NCI-H2081 treated with DMSO at 0.1 percent for 48 hours (cell line): ENCODE data around the gene BCKDHB.
A peak's percentile ranks its signal among the peaks of the same experiment; 100 is the strongest.
"Not testable (repeated sequence)": the region's sequence is repeated elsewhere in the genome, so short reads cannot be mapped to it uniquely, and the experiment has no call there.

Source experiments
- DNase-seq: peaks from one replicate; lab custom pipeline; 2025; lab: John Stamatoyannopoulos, UW

Gene BCKDHB

DNA sequence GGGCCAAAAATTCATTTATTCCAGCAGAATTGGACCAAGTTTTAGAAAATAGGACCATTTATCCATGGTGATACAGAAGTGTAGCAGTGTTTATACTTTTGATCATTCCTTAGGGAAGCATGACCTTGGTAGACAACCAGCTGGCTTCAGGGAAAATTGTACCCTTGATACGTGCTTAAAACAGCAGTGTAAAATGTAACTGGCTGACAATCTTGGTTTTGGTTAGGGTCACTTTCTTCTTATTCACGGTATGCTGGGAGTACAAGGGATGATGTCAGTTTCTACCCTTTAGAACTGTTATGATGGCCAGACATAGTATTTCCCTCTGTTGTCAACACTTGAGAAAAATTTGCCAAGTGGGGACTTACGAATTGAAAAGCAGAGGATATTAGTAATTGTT lies 157.1 kb downstream of the BCKDHB start:
- DNase-seq = no peak

DNA sequence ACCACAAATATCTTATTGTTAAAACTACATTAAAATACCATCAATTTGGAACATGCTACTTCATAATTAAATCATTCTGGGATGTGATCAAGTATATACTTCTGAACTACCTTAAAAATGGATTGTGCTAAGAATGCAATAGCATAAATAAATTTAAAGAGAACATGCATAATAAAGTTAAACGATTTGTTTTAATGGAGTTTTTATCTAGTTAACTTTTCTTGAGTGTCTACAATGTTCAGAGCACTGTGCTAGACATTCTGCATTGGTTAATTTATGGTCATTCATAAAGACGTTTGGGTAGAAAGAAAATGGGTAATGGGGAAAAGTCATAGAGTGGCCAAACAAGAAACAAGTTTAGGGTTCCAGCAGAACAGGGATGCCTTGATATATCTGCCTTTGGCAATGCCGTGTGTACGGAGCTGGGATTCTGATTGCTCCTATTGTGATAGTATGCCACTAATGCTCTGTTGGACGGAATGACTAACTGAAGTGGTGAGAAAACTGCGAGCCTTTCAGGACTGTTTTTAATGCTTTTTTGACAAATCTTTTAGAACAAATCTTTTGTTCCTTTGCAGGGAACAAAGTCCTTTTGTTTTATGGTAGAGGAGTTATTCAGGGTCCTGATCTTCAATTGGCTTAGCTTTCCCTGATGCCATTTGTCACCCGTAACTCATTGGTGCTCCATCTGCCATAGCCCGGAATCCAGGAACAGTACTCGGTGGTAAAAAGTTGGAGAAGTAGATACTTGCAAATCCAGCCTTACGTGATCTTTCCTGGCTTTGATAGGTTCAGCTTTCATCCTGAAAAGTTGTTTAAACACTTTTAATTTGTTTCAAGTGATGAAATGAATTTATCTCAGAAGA lies 162.6 kb downstream of the BCKDHB start:
- DNase-seq = no peak

DNA sequence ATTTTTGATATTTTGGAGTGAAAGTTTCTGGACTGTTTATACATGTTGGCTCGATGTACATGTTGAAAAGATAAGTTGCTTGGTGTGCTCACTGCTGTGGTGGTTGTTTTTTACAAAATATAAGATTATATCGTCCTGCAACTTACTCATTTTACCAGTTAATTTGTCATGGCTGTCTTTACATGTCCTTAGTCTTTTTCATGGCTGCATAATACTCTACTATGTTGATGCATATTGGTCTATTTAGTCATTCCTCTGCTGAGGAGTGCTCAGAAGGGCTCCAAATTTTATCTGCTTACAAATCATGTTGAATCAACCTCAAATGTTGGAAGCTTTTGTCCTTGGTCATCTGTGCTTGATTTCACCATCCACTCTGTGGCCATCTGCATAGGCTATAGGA lies 164.6 kb downstream of the BCKDHB start:
- no peak for DNase-seq

DNA sequence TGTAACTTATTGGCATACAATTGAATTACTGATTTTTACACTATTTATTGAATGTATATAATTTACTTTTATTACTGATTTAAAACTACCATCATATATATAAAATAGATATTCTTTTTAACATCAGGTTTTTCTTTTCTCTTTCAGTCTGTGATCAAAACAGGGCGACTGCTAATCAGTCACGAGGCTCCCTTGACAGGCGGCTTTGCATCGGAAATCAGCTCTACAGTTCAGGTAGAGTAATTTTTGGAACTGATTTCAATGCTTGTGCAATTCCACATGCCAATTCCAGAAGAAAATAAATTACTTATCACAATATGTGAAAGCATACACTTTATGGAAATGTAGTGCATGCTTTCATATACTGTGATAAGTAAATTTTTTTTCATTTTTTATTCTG lies 166.5 kb downstream of the BCKDHB start:
- no peak for DNase-seq

DNA sequence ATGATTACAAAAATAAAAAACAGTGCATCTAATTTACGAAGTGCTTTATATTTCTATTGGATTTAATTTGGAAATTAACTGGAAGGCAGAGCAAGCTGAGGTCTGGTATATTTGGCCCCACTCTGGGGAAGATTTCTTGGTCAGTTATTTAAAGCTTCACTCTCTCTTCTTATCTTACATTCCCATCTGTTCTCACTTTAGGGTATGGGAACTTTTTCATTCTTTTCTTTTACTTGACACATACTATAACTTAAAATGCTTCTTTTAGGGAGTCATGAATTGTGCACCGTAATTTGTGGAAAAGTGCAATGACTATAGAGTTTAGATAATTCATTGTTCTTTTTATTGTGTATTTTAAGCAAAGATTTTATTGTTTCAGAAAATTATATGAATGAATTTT lies 170.4 kb downstream of the BCKDHB start:
- DNase-seq = no peak

DNA sequence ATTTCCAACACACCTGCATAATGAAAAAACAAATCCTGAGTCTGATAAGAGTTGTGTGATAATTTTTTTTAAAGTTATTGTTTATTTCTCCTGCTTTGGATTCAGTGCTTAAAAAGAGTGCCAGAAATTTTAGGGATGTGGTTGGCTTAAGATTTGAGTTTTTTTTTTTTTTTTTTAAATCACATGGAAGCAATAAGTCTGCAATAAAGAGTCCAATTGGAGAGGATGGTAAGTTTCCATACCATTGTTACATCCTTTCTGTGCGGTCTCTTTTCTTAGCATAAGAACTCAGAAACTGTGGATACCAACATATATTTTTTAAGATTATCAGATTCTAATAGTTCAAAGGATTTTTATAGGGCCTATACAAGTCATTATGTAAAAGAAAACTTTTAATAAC lies 171.0 kb downstream of the BCKDHB start:
- DNase-seq = no peak

DNA sequence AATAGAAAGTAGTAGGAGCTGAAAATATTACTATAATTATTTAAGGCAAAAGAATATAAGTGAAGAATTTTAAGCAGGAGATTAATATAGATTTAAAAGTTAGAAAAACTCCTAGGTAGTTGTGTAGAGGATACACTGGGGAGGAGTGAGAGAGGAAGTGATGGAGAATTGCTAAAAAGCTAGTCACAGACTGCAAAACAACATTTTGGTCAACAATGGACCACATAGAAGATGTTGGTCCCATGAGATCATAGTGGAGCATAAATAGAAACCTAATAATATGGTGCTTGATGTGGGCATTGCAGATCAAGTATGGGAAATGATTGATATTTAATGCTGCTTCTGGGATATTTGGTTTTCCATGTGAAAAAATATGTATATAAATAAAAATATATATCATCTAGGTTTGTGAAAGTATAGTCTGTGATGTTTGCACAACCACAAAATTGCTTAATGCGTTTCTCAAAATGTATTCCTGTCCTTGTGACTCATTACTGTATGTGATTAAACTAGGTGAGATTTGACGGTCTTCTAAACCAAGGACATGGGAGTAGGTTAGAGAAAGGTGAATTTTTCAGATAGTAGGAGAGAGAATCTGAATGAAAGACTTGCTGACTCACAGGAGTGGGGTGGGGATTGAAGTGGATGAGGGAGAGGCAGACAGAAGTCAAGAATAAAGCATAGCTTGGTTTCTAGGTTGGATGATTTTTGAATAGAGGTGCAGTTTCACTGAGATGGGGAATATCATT lies 174.0 kb downstream of the BCKDHB start:
- no peak for DNase-seq

DNA sequence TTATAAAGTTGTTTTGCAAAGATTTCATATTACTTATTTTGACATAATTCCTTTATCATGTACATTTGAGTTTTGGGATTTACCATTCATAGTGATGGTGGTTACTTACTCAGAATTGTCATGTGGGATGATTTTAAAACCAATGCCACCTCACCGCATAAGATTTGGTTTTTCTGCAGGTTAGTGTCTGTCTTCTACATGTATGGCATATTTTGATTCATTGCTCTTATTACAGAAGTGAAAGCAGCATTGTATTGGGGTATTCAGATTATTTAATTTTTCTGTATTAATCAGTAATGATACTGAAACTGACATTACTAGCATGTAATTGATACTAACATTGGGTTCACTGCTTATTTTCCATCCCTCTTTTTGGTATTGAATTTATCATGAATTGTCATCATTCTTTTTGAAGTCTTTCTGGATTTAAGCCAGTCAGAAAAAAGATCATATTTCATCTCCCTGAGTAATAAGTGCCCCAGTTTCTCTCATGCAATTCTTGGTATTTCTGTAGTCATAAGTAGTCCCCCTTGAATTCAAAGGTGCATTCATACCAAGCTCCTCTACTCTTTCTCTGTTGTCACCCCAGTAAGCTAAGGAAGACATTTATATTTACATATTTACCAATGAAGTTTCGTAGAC lies 176.6 kb downstream of the BCKDHB start:
- no peak for DNase-seq

DNA sequence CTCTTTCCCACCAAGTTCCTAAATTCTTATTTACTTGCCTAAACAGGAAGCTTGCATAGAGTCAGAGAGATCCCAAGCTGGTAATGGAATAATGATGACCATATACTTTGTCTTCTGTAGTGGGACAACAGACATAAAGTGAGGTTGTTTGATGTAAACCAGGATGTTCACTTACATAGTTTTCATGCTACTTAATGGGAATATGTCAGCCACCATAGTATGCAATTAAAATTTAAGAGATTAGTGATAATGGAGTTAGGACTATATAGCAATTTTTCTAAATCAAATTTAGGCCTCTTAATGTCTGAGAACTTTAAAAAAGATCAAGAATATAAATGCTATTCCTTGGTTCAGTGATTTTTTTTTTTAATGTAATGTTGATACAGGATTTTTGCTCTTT lies 180.6 kb downstream of the BCKDHB start:
- DNase-seq = no peak

DNA sequence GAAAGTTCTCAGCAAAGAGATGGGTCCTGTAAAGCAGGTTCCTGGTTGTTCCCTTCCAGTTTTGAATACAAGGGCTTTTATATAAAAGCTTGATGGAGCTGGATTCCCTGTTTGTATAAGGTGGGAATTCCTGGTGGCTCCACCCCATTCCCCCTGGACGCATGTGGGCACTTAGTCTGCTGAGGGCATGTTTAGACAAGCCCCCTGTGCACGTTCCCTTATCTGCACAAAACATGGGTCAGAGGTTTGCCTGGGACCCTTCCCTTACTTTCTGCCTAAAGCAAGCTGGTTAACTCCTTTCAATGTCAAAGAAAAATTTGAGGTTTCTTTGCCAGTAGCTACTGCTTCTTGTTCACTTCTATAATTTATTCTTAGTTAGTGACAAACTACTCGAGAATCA lies 181.1 kb downstream of the BCKDHB start:
- no peak for DNase-seq

DNA sequence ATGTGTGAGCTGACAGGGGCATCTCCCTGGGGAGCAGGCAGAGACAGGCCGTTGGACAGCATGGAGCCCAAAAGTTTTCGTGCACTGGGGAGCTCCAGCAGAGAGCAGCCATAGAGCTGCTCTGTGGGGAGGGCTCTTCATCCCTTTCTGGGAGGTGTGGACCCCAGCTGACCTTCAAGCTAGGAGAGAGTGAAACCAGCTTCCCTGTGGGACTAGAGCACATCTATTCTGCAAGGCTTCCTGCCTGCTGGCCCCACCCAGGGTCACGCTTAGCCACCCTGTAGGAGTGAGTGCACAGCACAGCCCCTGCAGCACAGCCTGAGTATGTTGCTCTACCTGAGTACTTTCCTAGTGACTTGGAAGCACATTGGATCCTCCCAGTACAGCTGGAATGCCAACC lies 183.3 kb downstream of the BCKDHB start:
- no peak for DNase-seq

DNA sequence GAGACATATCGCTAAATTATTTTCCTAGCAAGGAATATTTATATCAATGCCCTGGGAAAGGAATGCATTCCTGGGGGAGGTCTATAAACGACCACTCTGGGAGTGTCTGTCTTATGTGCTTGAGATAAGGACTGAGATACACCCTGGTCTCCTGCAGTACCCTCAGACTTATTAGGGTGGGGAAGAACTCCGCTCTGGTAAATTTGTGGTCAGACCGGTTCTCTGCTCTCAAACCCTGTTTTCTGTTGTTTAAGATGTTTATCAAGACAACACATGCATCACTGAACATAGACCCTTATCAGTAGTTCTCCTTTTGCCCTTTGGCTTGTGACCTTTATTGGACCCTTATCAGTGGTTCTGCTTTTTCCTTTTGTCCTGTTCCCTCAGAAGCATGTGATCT lies 188.1 kb downstream of the BCKDHB start:
- DNase-seq = not testable (repeated sequence)

DNA sequence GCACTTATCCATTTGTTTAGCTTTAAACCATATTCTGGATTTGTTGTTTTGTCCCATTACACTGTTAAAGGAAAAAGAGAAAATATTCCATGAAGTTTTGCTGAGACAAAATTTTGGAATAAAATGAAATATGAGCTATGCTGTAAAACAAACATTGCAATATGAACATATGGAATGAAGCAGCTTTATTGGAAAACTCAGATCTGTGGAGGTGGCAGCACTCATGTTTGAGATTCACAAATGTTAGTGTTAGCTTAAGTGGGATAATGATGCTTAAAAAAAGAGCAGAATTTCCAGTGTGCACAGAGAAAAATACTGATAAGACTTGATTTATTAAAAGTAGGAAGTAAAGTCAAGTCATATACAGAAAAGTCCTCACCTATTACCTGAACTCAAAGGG lies 196.2 kb downstream of the BCKDHB start:
- no peak for DNase-seq

DNA sequence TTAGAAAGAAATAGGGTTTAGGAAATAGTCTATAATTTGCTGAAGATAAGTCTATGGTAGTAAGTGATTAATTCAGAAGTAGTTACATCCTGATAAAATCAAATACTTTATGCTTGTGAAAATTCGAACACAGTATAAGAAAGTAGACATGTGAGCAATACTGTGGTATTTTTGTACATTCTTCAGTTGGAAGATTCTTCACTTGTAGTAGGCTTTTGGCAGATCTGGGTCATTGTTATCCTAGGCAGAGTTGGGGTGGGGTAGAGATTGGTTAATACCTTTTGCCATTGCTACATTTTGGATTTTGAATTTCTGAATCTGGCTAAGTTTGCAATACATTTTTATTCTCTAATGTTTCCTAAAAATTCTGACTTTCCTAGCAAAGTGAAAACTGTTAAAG lies 197.5 kb downstream of the BCKDHB start:
- no peak for DNase-seq

DNA sequence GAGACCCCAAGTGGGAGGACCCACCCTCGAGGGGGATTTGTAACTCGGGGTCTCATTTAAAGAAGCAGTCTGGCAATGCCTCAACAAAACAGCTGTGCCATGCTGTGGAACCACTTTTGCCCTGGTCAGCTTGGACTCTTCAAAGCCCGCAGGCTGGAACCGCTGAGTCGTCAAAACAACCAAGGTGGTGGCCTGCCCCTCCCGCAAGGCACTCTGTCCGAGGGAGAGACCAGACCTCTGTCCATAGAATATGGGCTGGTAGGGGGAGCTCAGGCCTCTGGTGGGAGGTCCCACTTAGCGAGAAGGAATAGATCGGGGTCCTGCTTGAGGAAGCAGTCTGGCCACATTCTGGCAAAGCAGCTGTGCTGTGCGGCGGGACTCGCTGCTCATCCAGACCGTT lies 208.1 kb downstream of the BCKDHB start:
- no peak for DNase-seq

DNA sequence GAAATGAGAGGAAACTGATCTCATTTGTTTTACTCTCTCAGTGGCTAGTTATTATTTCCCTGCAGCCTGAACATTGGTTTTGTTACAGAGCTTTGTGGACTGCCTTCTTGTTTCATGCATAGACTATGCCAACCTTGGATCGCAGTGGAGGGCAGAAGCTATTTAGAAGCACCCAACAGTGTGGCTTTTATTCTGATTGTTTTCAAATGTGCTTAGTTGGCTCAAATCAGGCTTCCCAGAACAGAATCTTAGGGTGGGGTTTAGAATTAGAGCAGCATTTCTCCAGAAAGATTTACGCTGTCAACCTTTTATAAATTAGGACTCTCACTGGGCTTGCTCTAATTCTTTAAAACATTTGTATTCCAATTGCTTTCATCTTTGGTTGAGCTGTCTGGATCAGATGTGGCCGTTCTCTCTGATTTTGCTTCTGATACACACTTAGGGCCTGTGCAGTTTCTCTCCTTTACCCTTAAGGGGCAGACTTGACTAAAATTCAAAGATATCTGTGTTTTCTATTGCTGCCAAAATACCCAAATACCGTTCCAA lies 210.3 kb downstream of the BCKDHB start:
- no peak for DNase-seq

DNA sequence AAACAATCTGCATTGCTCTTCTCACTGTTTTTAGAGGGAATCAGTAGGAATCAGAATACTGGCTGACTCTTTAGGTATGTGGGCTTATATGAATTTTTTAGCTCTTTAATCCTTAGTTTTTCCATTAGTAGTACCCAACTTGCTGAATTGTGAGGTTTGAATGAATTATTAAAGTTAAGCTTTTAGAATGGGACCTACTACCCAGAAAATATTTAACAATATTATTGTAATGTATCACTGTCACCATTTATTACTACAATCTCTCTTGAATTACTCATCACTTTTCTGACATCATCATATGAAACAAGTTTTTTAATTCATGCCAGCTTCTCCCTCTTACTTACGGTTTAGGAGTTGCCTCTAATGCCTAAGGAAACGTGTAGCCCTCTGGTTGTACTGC lies 212.7 kb downstream of the BCKDHB start:
- no peak for DNase-seq

DNA sequence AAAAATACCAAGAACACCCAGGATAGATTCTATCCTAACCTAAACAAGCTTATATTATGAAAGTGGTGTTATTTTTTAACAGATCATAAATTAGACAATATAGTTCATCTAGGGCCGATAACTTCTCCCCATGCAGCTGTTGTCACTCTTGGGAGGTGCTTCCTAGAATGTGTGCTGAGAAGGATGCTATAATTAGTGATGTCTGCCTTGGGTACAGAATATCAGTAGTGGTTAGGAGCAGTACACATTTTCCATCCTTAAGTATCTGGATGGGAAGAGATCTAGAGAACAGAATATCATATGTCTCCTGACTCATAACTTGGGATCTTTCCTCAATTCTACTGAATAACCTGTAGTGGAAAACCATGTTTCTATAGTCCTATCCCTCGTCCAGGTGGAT lies 214.5 kb downstream of the BCKDHB start:
- DNase-seq = no peak

DNA sequence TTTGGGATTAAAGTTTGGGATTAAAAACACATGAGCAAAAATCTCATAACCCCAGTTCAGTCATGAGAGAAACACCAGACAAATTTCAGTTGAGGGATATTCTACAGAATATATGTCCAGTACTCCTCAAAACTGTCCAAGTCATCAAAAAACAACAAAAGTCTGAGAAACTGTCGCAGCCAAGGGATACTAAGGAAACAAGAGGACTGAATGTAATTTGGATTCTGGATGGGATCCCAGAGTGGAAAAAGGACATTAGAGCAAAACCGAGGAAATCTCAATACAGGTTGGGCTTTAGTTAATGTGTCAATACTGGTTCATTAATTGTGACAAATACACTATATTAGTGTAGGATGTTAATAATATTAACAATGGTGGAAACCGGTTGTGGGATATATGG lies 219.3 kb downstream of the BCKDHB start:
- no peak for DNase-seq

DNA sequence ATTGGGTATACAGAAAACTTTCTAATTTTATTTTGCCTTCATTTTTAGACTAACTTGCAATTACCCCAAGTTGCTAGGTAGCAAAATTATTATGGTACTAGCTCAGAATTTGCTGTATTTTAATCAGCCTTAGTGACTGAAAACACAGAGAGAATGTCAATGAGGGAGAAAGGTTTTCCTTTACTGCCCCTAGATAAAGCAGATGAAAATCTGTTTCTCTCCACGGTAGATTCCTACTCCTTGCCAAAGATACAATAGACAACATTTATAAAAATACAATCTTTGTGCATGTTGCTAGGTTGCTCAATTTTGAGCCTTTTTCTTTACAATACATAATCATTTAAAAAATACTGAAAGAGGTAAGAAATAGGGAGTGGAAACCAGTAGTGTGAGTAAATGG lies 222.2 kb downstream of the BCKDHB start:
- no peak for DNase-seq

DNA sequence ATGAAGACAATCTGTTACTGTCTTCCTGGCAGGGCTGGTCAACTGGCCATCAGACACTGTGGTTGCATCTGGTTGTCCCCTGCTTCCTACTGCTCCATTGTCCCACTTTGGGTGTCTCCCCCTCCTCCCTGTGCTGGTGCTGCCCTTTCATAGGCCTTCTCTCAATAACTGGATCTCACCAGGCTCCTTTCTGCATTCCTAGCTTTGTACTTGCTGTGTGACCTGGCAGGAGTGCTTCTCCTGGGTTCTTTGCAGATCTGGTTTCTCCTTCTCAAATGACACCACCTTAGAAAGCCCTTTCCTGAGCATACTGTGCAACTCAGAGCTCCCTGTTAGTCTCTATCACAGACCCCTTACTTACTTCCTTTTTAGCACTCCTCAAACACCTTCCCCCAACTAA lies 223.0 kb downstream of the BCKDHB start:
- DNase-seq = no peak

DNA sequence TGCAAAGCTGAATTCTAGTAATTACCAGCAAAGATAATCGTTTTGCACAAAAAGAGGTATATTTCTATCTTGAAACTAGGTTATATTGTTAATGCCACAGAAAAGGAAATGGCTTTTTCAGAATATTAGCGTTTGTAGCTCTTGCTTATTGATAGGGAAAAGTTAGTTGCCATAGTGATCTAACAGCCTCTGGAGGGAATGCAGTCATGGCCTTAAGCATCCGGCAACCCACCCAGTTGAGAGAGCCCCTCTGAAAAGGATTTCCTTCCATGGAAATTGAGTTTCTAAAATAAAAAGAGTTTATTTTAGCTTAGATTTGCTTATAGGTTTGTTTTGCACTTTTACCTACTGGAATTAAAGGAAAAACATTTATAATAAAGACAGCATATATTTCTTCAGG lies 224.5 kb downstream of the BCKDHB start:
- no peak for DNase-seq

DNA sequence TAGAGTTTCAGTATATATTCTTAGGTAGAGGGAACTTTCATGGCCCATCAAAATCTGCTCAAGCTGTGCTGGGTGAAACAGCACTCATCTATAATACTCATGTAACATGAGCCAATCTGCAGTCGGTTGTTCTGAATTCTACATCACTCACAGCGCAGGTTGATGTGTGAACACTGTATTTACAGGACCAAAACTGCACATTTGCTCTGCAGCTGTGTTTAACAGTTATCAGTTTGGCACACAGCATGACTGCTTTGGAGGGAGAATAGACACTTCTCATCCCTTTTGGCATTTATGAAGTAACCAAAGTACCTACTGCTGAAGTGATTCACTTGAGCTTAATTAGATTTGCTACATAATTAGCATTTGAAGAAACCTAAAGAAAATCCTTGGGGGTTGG lies 225.1 kb downstream of the BCKDHB start:
- DNase-seq = peak; percentile 76
